Neural progenitor cell (in vitro differentiated cells): Measurements from ENCODE around the gene MAFB.

Experiments used
- CTCF ChIP-seq: fragments of 200-600 bp; sonication (generic); IDR thresholded peaks from 2 replicates; pipeline ENCODE4 v1.5.1; 2017; ENCODE audit warnings: antibody characterized with exemption, mild to moderate bottlenecking
- EZH2 ChIP-seq: fragments of 200-600 bp; sonication (generic); IDR thresholded peaks from 2 replicates; pipeline ENCODE4 v1.6.1; 2017; ENCODE audit warnings: antibody characterized with exemption, mild to moderate bottlenecking, moderate library complexity

DNA sequence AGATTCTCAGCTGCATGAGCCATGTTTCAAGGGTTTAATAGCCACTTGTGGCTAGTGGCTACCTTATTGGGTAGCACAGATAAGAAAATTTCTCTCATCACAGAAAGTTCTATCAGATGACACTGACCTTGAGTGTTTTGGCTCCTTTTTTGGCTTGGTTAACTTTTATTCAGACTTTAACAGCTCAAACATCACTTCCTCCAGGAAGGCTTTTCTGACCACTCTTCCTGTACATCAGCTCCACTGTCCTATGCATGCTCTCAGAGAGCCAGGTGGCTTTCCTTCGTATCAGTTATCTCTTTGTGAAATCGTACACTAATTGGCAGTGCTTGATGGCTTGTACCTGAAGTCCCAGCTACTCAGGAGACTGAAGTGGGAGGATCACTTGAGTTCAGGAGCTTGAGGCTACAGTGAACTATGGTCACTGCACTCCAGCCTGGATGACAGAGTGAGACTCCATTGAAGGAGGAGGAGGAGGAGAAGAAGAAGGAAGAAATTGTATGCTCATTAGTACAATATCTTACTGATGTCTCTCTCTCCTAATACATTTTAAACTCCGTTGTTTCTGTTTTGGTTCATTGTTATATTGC lies 10.7 kb downstream of the MAFB start:
- TF ChIP-seq CTCF (no peak), EZH2 (no peak)
